ENCODE measurements around the gene PRDM16. TPM values are rescaled to one million over a fixed set of nuclear protein-coding genes. Genes with fewer than 3 reads are reported as not detected.

The PRDM16 gene
- total and polyA plus RNA-seq, 2 of the 13 experiments (the other 11 are each of a cell fraction or from before 2014, with no cell fraction given) = 0.15 to 0.81 TPM

GRCh38 chr1:3292868-3293562 lies 224.0 kb downstream of the PRDM16 start (continued):
- TF ChIP-seq PRDM4 (CRISPR knock-in tag; IDR thresholded peaks at IDR 0.05; ENCODE audit: borderline replicate concordance) (no peak), RNF219 (CRISPR knock-in tag; IDR thresholded peaks at IDR 0.05) (no peak), ZNF543 (CRISPR knock-in tag; IDR thresholded peaks at IDR 0.05) (no peak), NR2F6 (IDR thresholded peaks at IDR 0.05) (peak; percentile 70), NR2F6 (CRISPR knock-in tag; IDR thresholded peaks at IDR 0.05) (peak; percentile 88), ZBTB25 (CRISPR knock-in tag; IDR thresholded peaks at IDR 0.05) (no peak), ZNF280B (CRISPR knock-in tag; IDR thresholded peaks at IDR 0.05; ENCODE audit: borderline replicate concordance) (no peak), ZBTB44 (CRISPR knock-in tag; IDR thresholded peaks at IDR 0.05) (no peak), PAX8 (CRISPR knock-in tag; IDR thresholded peaks at IDR 0.05; ENCODE audit: borderline replicate concordance) (no peak), CBFB (CRISPR knock-in tag; IDR thresholded peaks at IDR 0.05) (no peak; the same call in 1 of the 2 replicates), NCOR1 (IDR thresholded peaks at IDR 0.05; ENCODE audit: borderline replicate concordance, low read length) (peak; percentile 58; the same call in 1 of the 2 replicates), ZNF282 (IDR thresholded peaks at IDR 0.05; ENCODE audit: partially characterized antibody) (no peak), KMT2A (CRISPR knock-in tag; IDR thresholded peaks at IDR 0.05) (no peak)
- TF ChIP-seq, protein P1, sequence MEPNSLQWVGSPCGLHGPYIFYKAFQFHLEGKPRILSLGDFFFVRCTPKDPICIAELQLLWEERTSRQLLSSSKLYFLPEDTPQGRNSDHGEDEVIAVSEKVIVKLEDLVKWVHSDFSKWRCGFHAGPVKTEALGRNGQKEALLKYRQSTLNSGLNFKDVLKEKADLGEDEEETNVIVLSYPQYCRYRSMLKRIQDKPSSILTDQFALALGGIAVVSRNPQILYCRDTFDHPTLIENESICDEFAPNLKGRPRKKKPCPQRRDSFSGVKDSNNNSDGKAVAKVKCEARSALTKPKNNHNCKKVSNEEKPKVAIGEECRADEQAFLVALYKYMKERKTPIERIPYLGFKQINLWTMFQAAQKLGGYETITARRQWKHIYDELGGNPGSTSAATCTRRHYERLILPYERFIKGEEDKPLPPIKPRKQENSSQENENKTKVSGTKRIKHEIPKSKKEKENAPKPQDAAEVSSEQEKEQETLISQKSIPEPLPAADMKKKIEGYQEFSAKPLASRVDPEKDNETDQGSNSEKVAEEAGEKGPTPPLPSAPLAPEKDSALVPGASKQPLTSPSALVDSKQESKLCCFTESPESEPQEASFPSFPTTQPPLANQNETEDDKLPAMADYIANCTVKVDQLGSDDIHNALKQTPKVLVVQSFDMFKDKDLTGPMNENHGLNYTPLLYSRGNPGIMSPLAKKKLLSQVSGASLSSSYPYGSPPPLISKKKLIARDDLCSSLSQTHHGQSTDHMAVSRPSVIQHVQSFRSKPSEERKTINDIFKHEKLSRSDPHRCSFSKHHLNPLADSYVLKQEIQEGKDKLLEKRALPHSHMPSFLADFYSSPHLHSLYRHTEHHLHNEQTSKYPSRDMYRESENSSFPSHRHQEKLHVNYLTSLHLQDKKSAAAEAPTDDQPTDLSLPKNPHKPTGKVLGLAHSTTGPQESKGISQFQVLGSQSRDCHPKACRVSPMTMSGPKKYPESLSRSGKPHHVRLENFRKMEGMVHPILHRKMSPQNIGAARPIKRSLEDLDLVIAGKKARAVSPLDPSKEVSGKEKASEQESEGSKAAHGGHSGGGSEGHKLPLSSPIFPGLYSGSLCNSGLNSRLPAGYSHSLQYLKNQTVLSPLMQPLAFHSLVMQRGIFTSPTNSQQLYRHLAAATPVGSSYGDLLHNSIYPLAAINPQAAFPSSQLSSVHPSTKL (CRISPR knock-in tag; IDR thresholded peaks at IDR 0.05) = peak; percentile 84
